Renal cortex interstitium (tissue), 11 donors: ENCODE data around the gene ADAM11. TPM values are rescaled to one million over a fixed set of nuclear protein-coding genes. Genes with fewer than 3 reads are reported as not detected.

Experiments
- DNase-seq, 11 donors: peaks; one replicate each; pipeline ENCODE4 v3.0.0-alpha.2; 2013; ENCODE audit warnings: low read depth in 9 of 11, low spot score in 4 of 11; ENCODE audit errors: extremely low read depth in 1 of 11
- polyA plus RNA-seq, 3 donors: library from polyadenylated mRNA; unstranded; fragments of 120-200 nt; gene quantifications; one replicate each; pipeline ENCODE4 v1.2.1, GENCODE V29; 2013; ENCODE audit not compliant: insufficient read length in 3 of 3

ADAM11 gene
- polyA plus RNA-seq, 3 donors, result 1.9 to 3.2 (median 2.9) TPM

GRCh38 chr17:44772308-44773045 lies 13.7 kb downstream of the ADAM11 start:
- no peak for DNase-seq

GRCh38 chr17:44773140-44773539 lies 14.4 kb downstream of the ADAM11 start:
- no peak for DNase-seq

- peak; percentile 43 to 83 (median 66) for DNase-seq
These were observed 15.7 kb downstream of the ADAM11 start for GRCh38 chr17:44774271-44775135.

GRCh38 chr17:44775136-44775837 lies 16.5 kb downstream of the ADAM11 start:
- peak; percentile 91 to 97 (median 95) for DNase-seq

GRCh38 chr17:44775838-44776621 lies 17.2 kb downstream of the ADAM11 start:
- DNase-seq, result no peak

GRCh38 chr17:44776628-44777393 lies 18.0 kb downstream of the ADAM11 start:
- DNase-seq, result no peak

GRCh38 chr17:44777394-44778348 lies 18.9 kb downstream of the ADAM11 start:
- DNase-seq, result no peak

GRCh38 chr17:44778656-44779210 lies 19.9 kb downstream of the ADAM11 start:
- DNase-seq, result no peak

GRCh38 chr17:44779211-44780025 lies 20.6 kb downstream of the ADAM11 start:
- peak; percentile 54 to 76 (median 69) for DNase-seq

- DNase-seq, result no peak
These were observed 21.4 kb downstream of the ADAM11 start for GRCh38 chr17:44780161-44780560.

GRCh38 chr17:44780845-44781480 lies 22.2 kb downstream of the ADAM11 start:
- no peak for DNase-seq

- no peak for DNase-seq
These were observed 22.9 kb downstream of the ADAM11 start for GRCh38 chr17:44781551-44782325.

- no peak for DNase-seq
These were observed 23.6 kb downstream of the ADAM11 start for GRCh38 chr17:44782326-44782850.

GRCh38 chr17:44785921-44786320 lies 27.1 kb downstream of the ADAM11 start:
- no peak for DNase-seq
